AG04450 (cell line): ENCODE results near the gene RGS6. TPM values are rescaled to one million over a fixed set of nuclear protein-coding genes. Genes with fewer than 3 reads are reported as not detected.

ENCODE experiments used
- CTCF ChIA-PET: fragments of 300-600, 350-600 bp; formaldehyde crosslinking; extraction: SDS; loops from one replicate; lab custom pipeline; 2022; ENCODE audit warnings: antibody characterized with exemption, inconsistent platforms; lab: Charles Lee
- POLR2A ChIA-PET: fragments of 350-600 bp; formaldehyde crosslinking; extraction: SDS; loops from one replicate; lab custom pipeline; 2021; ENCODE audit warnings: antibody characterized with exemption, inconsistent platforms; lab: Yijun Ruan, JAX
- DNase-seq: peaks from one replicate; pipeline ENCODE4 v3.0.0-alpha.2; 2011; ENCODE audit warnings: low read depth, low spot score
- H3K27ac ChIP-seq: one replicate; pipeline ENCODE4 v1.5.1; 2012; ENCODE audit warnings: low read depth, low read length, control low read depth
- H3K27me3 ChIP-seq: one replicate; pipeline ENCODE4 v1.6.0; 2012; ENCODE audit warnings: low read length; ENCODE audit not compliant: control insufficient read depth, insufficient read depth
- H3K4me3 ChIP-seq: 2 replicates; pipeline ENCODE4 v1.5.1; 2011; ENCODE audit warnings: mild to moderate bottlenecking, low read depth, low read length, control low read depth
- H3K9me3 ChIP-seq: 2 replicates; pipeline ENCODE4 v1.5.1; 2012; ENCODE audit warnings: low read length; ENCODE audit not compliant: control insufficient read depth, insufficient read depth
- polyA plus RNA-seq: library from polyadenylated mRNA; depleted of rRNA; stranded (reverse); fragments of >200 nt; gene quantifications from 2 replicates; pipeline ENCODE4 v1.2.3, GENCODE V29; 2011
- TF ChIP-seq, protein P1 (sequence below): IDR thresholded peaks from 2 replicates; pipeline ENCODE4 v1.5.1; 2011; ENCODE audit warnings: low read depth, low read length, control low read depth, inconsistent platforms

The RGS6 gene
- polyA plus RNA-seq, 1 experiment = not detected

GRCh38 chr14:72560889-72561493 lies 628.8 kb downstream of the RGS6 start:
- TF ChIP-seq, protein P1, sequence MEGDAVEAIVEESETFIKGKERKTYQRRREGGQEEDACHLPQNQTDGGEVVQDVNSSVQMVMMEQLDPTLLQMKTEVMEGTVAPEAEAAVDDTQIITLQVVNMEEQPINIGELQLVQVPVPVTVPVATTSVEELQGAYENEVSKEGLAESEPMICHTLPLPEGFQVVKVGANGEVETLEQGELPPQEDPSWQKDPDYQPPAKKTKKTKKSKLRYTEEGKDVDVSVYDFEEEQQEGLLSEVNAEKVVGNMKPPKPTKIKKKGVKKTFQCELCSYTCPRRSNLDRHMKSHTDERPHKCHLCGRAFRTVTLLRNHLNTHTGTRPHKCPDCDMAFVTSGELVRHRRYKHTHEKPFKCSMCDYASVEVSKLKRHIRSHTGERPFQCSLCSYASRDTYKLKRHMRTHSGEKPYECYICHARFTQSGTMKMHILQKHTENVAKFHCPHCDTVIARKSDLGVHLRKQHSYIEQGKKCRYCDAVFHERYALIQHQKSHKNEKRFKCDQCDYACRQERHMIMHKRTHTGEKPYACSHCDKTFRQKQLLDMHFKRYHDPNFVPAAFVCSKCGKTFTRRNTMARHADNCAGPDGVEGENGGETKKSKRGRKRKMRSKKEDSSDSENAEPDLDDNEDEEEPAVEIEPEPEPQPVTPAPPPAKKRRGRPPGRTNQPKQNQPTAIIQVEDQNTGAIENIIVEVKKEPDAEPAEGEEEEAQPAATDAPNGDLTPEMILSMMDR = no peak
- no peaks in the 10 kb centered on the region for H3K27me3 ChIP-seq
- ChIA-PET CTCF (no interaction called here), POLR2A (no interaction called here)
- no peak overlapping the region for H3K27ac ChIP-seq
- no peaks in the 10 kb centered on the region; the same call in 1 of the 2 replicates for H3K9me3 ChIP-seq
- DNase-seq = no peak
- H3K4me3 ChIP-seq = no peak overlapping the region

- POLR2A ChIA-PET = no interaction called here
- TF ChIP-seq, protein P1 = no peak
These were observed 630.1 kb downstream of the RGS6 start for GRCh38 chr14:72562300-72562699.

DNA sequence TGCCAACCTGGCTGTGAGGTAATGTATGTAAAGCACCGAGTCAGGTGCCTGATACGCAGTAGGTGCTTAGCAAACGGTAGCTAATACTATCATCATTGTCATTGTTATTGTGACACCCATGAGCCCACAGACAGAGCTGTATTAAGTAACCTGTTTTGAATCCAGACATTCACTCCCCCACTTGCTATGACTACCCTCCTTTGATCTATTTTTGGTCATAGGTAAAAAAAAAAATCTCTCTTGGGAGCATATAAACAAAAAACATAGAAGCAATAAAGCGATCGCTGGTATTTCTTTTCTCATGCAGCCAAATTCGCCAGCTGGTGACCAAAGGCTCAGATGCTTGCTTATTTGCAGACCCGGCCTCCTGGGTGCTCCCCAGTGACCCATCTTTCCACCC lies 631.4 kb downstream of the RGS6 start:
- DNase-seq = no peak
- TF ChIP-seq, protein P1 = no peak
- H3K4me3 ChIP-seq = no peak overlapping the region
- no peak overlapping the region for H3K27ac ChIP-seq
- CTCF ChIA-PET = no interaction called here
- no peaks in the 10 kb centered on the region for H3K27me3 ChIP-seq
- no peaks in the 10 kb centered on the region; the same call in 1 of the 2 replicates for H3K9me3 ChIP-seq
- POLR2A ChIA-PET = no interaction called here

More at GRCh38 chr14:72562300-72562699, 630.1 kb downstream of the RGS6 start:
- H3K9me3 ChIP-seq = no peaks in the 10 kb centered on the region; the same call in 1 of the 2 replicates
- H3K27ac ChIP-seq = no peak overlapping the region
- H3K27me3 ChIP-seq = no peaks in the 10 kb centered on the region
- no peak for DNase-seq
- CTCF ChIA-PET = no interaction called here
- no peak overlapping the region for H3K4me3 ChIP-seq

DNA sequence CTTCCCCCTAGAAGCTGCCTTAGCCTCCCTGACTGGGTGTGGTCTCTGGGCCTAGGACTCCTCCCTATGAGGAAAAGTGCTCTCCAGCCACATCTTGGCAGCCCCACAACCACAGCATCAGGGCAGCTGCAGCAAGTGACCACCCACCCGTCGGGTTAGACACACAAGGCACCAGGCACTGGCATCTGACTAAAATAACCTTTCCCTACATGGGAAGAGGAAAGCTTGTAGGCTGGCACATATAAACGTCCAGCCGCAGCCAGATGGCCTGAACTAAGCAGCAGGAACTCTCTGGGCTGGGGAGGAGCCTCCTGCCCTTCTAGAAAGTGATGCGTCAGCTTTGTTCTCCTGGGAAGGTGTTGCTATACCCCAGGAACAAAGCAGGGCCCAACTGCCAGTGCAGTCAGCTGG lies 632.9 kb downstream of the RGS6 start:
- no peak overlapping the region for H3K27ac ChIP-seq
- TF ChIP-seq, protein P1 = no peak
- CTCF ChIA-PET = no interaction called here
- no peak for DNase-seq
- POLR2A ChIA-PET = no interaction called here
- H3K9me3 ChIP-seq = no peaks in the 10 kb centered on the region; the same call in 1 of the 2 replicates
- H3K4me3 ChIP-seq = no peak overlapping the region
- H3K27me3 ChIP-seq = no peaks in the 10 kb centered on the region

DNA sequence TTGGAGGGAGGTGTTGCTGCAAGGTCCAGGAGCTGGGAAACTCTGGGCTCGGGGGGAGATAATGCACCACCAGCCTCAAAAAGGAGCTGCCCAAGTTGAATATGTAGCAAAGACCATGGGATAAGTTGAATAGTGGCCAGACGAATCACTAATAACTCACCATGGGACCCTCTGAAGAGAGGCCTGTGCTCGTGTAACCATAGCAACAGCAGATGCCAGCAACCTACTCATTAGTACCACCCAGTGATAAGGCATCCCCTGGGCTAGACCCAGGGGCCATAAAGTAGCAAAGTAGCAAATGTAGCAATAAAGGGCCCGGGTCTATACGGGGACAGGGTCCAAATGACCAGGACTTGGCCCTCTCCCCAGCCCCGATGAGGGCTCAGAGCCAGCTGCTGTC lies 633.7 kb downstream of the RGS6 start:
- no peak for DNase-seq
- Histone ChIP-seq H3K27me3 (no peaks in the 10 kb centered on the region), H3K27ac (no peak overlapping the region), H3K9me3 (no peaks in the 10 kb centered on the region; the same call in 1 of the 2 replicates), H3K4me3 (no peak overlapping the region)
- TF ChIP-seq, protein P1 = no peak
- ChIA-PET CTCF (no interaction called here), POLR2A (interaction anchor here (0.6 kb wide), 1 partner anchor 882 kb away, joined by 3 read pairs; no protein-coding TSS in a partner anchor)
